NCI-H524 (cell line): ENCODE results near the gene CA14.
A peak's percentile ranks its signal among the peaks of the same experiment; 100 is the strongest.
"Not testable (repeated sequence)": the region's sequence is repeated elsewhere in the genome, so short reads cannot be mapped to it uniquely, and the experiment has no call there.

Experiments used
- DNase-seq, 2 experiments: peaks; one replicate each; lab custom pipeline; 2025; lab: John Stamatoyannopoulos, UW

CA14 gene

GRCh38 chr1:150281221-150281757, 23.7 kb downstream of the CA14 start:
- peak; percentile 17 to 45 for DNase-seq

GRCh38 chr1:150281758-150282557, 24.4 kb downstream of the CA14 start, which contains the start of gene CIART:
Gene CIART (plus strand): TSS chr1:150282554. CDS start chr1:150283268, 714 bp downstream.
- DNase-seq: peak; percentile 55 to 85

GRCh38 chr1:150282558-150282958, 25.0 kb downstream of the CA14 start:
- DNase-seq: no peak

- no peak for DNase-seq
Observed at GRCh38 chr1:150283260-150283659, 25.7 kb downstream of the CA14 start.

- DNase-seq: no peak
Observed at GRCh38 chr1:150288382-150288781, 30.8 kb downstream of the CA14 start.

GRCh38 chr1:150288822-150289221, 31.2 kb downstream of the CA14 start:
- no peak for DNase-seq

- peak; percentile 68 to 84 for DNase-seq
Observed at GRCh38 chr1:150293433-150294253, 36.1 kb downstream of the CA14 start, which contains the start of gene MRPS21. Gene MRPS21 (plus strand): TSS chr1:150293861. CDS start chr1:150294367, 506 bp downstream.

- no peak for DNase-seq
Observed at GRCh38 chr1:150295476-150295875, 37.9 kb downstream of the CA14 start.

- no peak for DNase-seq
Observed at GRCh38 chr1:150299716-150300115, 42.1 kb downstream of the CA14 start.

- DNase-seq: peak; percentile 2 to 25
Observed at GRCh38 chr1:150302338-150302737, 44.8 kb downstream of the CA14 start.

- no peak for DNase-seq
Observed at GRCh38 chr1:150302902-150303301, 45.3 kb downstream of the CA14 start.

- DNase-seq: not testable (repeated sequence)
Observed at GRCh38 chr1:150308585-150308984, 51.0 kb downstream of the CA14 start.

- peak in 1 of 2 experiments; percentile 75 for DNase-seq
Observed at GRCh38 chr1:150309758-150310508, 52.4 kb downstream of the CA14 start.

GRCh38 chr1:150311762-150312161, 54.2 kb downstream of the CA14 start:
- peak; percentile 55 to 81 for DNase-seq
